Stimulated activated CD4-positive, alpha-beta T cell treated with anti-CD3 and anti-CD28 coated beads, Interleukin-1b, Interleukin-23, amount 100 ng/mL, for 4 hours (primary cell): Measurements from ENCODE around the gene NFIB.

Source experiments
- DNase-seq, 2 donors: peaks; one replicate each; pipeline ENCODE4 v3.0.0-alpha.2; 2020; ENCODE audit warnings: low read depth in 2 of 2

NFIB gene

DNA sequence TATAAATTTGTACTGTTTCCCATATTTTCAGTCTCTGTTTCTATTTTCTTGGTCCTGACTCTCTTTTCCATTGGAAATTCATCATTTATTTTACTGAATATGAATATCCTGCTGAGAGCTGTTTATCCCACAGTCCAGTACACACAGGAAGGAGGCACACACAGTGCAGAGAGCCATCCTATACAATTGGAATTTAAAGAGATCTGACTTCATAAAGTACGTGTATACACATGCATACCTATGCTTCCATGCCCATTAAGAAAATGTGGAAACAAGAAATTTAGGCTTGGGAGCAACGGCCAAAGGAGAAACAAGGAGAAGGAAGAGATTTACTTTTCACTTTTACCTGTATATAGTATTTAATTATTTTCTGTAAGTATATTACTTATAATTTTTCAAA is 99.2 kb downstream of the NFIB start:
- DNase-seq, result no peak

DNA sequence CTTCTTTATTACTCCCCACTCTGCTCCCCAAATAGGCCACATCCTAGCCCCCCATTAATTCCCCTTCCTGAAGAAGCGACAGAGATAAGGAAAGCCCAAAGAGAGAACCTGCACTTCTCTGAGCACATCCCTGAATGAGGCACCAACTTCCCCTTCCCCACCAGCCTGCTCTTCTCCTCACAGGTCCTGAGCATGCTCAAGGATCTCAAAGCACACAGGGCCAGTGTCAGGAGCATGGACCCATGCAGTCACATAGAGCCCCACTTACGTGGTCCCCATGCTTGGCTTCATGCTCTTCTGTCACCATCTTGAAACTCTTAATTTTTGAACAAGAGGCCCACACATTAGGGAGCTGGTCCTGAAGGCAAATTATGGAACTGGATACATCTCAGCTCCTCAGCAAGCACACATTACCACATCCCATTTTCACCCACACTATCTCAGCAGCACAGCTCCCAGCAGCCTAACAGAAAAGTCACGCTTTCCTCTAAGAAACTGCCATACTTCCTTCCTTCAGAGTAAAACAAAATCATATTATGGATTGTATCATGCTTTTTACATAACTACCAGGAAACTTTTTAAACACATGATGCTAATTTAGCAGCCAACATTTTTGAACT is 99.8 kb downstream of the NFIB start:
- no peak for DNase-seq

DNA sequence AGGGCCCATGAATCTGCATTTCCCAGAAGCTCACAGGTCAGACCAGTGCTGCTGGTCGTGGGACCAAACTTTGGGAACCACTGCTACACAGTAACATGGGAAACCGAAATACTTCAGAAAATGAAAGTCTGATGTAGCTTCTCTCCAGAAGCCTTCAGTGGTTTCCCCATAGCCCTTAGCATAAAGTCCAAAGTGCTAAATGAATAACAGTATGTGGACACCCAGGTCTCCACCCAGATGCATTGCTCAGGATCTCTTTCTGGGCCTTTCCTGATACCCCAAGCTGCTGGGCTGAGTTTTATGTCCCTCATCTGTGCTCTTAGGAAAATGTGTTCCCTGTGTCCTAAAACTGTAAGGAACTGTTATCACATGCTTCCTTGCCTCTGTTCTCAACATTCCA is 100.4 kb downstream of the NFIB start:
- DNase-seq, result no peak

DNA sequence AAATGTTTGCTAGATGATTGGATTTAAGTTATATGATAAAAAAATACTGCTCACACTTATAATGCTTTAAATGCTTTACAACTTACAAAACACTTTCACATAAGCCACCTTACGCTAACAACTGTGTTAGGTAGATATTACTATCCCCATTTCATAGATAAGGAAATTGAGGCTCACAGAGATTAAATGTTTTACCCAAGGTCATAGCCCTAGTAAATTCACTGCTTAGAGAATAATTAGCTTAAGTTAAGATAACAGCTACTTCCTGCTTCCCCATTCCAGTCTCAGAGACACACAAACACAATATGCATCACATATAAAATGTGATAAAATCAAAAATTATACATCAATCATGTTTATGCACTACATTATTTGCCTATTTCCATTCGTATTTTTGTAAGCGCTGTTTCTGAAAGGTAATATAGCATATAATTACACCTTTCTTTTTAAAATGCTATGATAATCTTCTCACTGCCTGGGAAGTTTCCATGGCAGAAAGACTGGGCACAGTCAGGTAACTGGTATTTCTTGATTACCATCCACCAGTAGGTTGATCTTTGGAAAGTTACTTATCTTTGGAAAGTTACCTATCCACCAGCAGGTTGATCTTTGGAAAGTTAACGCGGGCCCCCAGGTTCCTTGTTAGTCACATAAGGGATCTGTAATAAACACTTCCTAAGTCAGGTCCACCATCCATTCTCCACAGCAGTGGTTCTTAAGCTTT is 101.1 kb downstream of the NFIB start:
- DNase-seq, result no peak

DNA sequence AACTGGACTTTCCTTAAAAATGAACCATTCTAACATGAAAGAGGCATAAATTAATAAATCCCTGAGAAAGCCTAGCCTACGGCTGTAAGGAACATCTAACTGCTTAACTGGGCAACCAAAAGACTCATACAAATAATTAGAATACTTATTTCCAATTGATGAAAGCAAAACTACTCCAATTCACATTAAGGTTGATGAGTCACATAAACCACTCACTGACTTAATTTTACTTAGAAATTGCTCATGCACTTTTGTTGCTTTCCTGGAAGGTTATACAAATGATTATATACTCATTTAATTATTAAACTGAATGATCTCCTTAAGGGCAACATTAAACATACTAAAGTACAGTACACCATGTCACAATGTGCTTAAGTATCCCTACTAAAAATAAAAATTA is 101.9 kb downstream of the NFIB start:
- DNase-seq, result no peak

DNA sequence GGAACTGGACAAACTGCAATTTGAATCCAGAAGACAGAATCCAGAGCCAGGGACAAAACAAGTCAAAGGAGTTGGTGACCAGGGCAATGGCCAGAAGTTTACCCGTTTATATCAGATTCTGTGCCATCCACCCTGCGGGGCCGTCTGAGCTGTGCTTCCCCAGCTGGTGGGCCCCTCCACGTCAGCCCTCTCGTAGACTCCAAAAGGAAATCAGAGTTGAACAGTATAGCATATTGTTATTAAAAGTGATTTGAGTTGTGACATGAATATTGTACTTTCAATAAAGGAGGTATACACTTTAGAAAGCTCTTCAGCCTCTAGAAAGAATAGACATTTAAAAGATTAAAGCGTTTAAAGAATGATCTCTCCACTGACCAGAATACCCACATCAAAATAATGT is 102.4 kb downstream of the NFIB start:
- DNase-seq, result no peak

DNA sequence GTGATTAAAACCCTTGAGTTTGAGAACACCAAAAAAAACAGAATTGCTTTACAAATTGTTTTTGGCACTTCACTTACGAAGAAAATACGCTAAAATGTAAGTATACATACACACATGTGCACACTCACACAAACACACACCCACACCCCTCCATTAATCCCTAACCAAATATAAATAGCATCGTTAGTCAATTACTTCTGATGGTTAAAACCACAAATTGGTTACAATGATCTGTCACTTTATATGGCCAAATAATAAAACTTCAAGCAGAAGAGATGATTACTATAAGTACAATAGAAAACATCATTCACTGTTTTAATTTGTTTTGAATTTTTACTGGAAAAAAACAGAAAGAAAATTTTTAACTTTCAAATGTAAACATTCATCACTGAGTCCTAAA is 103.5 kb downstream of the NFIB start:
- no peak for DNase-seq

DNA sequence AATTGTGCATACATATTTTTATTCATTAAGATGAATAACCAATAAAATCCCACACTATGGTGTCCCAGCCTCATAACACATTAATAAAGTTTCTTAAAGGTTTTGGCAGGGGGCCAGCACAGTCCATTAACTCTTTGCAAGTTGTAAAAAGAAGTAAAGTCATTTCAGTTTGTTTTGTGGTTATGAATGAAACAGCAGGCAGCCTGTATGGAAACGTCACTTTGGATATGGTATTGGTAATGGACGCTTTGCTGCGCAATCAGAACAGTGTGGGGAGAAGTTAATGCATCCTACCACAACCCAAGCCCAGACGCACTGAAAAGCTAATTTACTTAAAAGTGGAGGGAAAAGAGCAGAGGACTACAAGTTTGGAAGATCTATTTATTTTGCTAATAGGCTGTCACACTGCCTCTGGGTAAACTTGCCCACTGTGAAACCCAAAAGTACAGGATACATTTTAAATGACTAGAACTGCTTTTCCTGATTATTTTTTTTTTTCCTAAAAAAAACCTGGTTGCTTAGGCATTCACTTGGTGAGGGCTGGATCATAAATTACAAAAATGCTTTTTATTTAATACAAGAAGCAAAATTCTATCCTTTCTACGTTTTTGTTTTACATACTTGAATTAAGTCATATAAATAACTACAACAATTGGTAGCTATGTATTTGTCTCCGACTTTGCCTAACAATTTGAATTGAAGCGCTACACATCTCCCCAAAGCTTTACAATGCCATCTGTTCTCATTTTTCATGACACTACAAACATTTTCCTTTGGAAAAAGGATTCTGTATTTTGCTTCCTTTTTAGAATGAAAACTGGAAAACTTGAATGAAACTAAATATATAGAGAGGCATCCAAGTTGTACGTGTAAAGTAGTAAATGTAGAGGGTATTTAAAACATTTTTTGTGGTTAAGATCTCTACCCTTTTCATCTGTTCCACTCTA is 104.3 kb downstream of the NFIB start:
- DNase-seq, result no peak

DNA sequence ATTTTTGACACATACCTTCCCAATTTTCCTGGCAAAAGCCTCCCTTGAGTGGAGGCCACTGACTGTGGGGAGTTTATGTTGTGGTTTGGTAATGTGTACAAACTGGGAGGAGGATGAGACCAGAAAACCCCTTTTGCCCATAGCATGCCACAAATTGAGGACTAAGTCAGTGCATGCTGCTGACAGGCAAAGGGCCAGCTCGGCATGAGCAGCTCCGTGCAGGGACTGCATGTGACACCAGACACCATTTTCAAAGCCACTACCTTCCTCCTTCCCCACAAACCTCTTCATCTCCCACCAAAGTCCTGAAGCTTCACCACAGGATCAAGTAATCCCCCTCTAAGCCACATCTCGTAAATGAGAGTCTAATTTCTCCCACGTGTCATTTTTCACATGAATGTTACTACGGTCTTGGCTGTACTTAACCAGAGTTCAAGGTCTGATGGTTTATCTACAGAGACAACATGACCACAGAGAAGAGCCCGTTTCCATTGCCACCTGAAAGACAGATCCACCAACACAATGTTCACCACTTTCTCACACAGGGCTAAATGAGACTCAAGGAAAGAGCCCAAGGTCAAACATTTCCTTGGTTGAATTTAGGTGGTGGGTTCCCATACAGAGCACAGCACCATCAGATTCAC is 106.5 kb downstream of the NFIB start:
- DNase-seq, result no peak

DNA sequence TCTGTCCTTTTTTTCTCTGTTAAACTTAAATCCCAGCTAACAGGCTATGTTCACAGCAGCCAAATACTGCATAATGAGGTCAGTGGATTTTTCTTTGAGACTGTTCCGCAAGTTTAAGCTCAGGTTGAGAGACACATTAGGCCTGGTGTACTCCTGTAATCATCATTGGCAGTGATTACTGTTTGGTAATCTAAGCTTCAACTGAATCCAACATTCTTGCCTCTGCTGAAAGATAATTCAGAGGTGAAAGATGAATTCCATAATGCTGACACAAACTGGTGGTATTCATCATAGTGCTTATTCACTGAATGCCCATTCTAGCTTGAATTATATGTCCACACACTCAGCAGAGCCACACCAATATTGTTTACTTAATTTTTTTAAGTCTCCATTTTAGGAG is 108.5 kb downstream of the NFIB start:
- DNase-seq, result no peak

DNA sequence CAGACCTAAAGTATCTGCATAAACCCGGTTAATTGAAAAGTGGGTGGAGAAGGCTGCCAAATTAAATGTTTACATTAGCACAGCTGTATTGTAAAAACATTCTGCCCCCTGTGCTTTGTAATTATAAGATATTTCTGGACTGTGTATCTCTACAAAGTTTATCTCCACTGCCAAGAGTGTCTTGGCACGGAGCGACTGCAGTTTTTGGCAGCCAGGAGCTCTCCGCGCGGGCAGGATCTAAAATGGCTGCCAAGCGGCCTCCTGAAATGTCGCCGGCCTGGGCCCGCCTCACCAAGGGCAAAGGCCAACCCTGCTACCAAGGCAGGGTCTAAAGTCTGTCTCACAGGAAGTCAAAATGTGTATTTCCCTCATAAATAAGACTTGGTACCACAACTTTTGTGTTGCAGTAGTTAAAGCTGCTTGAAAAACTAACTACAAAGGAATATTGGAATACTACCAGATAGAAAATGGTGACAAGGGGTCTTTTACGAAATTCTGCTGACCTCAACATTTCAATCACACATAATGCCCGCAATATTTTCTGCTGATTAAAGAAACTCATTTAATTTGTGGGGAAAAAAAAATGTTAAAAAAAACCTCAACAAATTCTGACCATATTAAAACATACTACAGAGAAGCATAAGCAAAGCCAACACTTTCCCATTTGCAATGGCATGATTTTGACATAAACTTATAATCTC is 110.4 kb downstream of the NFIB start:
- no peak for DNase-seq

DNA sequence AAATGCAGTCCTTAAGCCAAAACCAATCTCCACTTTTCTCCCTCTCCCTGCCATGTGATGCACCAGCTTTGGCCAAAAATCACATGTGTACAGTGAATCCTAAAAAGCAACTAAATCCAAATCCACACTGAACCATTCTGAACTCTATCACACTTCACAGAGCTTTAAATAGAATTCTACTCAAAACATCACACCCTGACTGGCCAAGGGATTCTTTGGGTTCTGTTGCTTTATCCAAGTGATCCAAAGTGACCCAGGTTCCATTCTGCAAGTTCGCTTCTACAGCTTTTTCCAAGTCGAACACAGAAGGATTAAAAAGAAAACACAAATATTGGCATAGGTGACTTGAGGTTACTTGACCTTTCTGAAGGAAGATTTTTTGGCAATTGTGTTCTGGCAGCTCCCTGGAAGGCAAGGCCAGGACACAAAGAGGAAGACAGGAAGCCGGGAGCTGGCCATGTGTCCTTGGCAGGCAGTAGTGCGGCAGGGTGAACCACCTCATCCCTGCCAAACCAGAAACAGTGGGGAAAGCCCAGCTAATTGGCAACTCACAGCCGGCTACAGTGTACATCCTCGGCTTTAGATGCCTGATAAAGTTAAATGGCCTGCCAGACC is 115.0 kb downstream of the NFIB start:
- no peak for DNase-seq

DNA sequence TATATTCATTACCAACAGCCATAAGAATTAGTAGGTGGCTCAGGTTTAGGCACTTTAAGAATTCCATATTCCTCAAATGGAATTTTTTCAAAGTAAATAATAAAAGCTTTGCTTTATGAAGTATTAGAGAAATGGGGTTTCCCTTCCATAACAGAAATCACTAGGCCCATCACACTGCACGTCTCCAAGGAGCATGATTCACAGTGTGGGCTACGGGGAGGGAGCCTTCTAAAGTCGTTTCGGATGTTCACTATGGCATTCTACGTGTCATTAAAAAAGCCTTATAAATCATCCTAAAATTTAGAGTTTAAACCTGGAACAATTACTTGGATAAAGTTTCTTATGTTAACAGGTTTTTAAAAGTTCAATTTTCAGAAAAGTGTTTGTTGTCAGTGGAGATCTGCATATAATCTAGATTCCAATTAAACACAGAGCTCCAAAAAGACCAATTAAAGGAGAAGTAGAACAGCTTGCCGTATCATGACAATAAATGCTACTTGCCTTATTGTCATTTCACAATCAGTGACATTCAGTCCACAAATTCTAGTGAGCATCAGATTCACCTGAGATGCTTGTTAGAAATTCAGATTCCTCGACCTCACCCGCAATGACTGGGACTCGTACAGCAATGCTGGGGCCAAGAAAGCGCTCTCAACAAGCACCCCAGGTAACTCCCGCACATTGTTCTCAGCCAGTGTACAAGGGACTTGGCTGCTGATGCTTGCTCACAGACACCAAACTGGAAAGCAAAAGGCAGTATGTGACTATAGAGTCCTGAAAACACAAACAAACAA is 115.7 kb downstream of the NFIB start:
- DNase-seq, result no peak

DNA sequence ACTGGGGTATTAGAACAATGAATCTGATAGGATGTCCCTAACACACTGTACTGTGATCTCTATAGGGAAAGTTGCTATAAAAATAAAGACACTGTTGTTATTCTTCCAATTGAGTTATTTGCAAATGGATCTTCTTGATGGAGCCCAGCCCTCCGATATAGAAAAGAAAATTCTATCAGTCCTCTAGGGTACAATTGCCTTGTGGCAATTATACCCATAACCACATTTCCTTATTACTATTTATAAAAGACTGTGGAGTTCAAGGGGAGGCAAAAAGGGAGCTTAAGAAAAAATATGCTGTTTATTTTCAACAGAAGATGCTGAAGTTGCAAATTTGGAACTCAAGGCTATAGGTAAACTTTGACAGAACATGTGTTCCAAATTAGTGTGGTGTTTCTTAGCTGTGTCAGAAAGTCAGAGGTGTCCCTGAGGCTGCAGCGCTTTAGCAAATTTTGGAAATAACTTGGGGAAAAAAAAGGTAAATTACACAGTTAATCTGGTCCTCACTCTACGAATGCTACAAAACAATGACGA is 116.5 kb downstream of the NFIB start:
- DNase-seq, result no peak

DNA sequence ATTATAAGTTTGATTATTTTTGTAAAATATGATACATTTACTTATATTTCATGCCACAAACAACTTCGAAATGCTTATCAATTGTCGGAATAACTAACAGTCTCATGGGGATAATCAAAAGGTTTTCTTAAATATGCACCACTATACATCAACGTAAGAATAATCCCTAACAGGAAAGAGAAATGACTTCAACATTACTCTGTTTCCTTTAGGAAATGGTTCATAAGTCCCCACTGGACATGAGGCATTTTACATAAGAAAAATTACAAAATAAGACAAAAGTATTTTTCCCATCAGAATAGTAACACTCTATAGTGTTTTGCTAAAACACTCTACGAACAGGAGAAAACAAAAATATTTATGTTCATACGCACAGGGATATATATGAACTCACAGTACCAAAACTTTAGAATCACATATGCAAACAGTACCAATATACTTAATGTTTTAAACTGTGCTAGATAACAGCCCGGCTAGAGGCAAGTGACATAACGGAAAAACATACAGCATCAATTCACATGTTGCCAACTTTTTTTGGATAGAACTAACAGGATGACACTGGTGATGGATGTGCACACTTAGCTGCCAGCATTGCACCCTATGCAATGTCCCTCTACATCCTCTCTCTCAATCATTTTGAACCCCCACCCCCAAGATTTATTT is 120.5 kb downstream of the NFIB start:
- no peak for DNase-seq

DNA sequence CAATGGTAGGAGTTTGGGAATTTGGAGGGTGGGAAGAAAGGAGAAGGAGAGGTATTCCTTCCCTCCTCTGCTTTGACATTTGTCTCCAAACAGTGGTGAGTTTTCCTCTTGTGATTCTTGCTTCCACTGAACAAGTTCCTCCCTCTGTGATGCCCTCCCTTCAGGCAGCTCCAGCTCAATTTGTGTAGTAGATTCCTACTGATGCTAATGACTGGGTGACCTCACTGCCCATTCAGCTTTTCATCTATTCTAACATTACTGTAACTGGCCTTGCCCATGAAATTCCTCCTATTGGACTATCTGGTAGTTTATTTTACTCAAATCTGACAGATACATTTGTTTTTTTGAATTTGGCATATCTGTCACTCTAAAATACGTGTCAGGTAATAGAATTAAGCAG is 121.4 kb downstream of the NFIB start:
- no peak for DNase-seq

DNA sequence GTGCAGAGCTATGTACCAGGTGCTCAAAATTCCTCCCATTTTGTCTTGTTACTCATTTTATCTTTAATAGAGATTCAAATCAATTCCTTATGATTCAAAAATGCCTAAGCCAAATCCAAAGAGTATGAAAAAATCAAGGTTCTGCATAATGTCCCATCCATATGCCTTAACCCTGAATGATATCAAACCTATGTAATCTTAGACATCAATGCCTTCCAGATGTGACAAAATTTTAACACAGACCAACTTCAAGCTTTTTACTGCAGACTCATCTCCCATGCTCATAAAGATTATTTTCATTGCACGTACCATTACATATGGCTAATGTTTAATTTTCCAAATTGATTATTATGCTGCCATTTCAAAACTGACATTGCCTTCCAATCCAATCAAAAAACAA is 122.4 kb downstream of the NFIB start:
- no peak for DNase-seq

DNA sequence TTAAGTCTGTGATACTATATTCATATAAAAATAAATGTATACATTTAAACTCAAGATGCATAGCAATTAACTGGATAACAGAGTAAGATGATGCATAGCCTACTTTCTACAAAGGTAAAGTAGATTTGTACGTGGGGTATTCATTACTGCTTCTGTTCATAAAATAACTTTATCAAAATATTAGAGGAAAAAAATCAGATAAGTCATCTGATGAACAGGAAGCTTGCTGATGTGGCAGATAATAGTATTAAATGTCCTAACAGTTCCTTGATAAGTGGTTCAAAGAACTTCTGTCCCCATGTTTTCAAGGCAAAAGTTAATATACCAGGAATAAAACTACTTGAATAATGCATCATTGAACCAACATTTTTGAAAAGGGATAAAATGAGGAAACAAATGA is 123.7 kb downstream of the NFIB start:
- DNase-seq, result no peak

DNA sequence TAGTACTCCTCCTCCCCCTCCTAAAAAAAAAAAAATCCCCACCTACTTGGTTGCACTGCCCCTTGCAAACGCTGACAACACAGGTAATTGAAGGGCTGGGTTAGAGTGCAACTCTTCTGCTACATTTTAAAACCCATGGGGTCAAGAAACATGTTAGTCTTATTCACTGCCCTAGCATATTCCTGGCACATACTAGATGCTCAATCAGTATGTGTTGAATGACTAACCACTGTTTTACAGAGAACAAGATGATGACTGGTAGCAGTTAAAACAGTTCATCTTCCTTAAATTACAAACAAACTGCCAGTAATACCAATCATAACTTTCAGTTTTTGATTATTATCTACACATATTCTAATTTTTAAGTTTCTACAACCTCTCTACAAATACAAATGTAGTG is 124.4 kb downstream of the NFIB start:
- DNase-seq, result no peak

DNA sequence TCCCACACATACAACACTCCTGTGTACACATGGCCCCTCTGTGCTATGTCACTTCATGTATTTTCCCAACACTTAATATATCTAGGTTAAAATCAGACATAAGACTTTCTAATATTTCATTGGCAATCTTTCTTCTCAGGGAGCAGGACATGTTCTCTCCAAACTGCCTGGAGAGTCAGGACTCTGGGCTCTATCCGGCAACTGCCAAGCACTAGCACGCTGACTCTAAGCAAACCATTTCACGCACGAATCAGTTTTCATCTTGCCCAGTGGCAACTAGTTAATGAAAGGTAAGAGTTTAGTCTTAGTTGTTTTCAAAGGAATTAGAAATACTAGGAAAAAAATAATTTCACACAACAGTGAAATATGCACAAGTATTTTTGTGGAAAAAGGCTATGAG is 124.8 kb downstream of the NFIB start:
- no peak for DNase-seq
